ENCODE results near the gene VPS13D. TPM values are rescaled to one million over a fixed set of nuclear protein-coding genes. Genes with fewer than 3 reads are reported as not detected.

VPS13D gene
- total RNA-seq, 1 experiment from 2014 or later = 33.1 TPM

- ATAC-seq = peak; percentile 91
- BruUV-seq (replicated peaks) = no TSS peak
- TF ChIP-seq SIN3A (IDR thresholded peaks at IDR 0.05; ENCODE audit: borderline replicate concordance, insufficient read depth, low read depth, low read length) = peak; percentile 79; the same call in 1 of the 2 replicates
- no peak for TF ChIP-seq CTCF (IDR thresholded peaks at IDR 0.05)
- peak; percentile 98 for TF ChIP-seq TCF7L2 (IDR thresholded peaks at IDR 0.05; ENCODE audit: low read depth, low read length)
- TF ChIP-seq POLR2AphosphoS5 (IDR thresholded peaks at IDR 0.05; ENCODE audit: low read depth, low read length) = peak; percentile 97
- TF ChIP-seq REST (IDR thresholded peaks at IDR 0.05; ENCODE audit: insufficient read depth in 1 of 2, low read depth in 2 of 2, low read length in 1 of 2) = 0 out of 4 replicates have a peak, but pooled peaks of 1 of the 2 experiments have one; percentile 46
- CTCF ChIA-PET = no interaction called here
- H3K27ac ChIP-seq (ENCODE audit: low read length) = peak overlapping the region; percentile 99
- no peaks in the 10 kb centered on the region for H3K27me3 ChIP-seq (ENCODE audit: control insufficient read depth, insufficient read depth, low read length)
- peak; percentile 78 for DNase-seq (ENCODE audit: low read depth, low spot score)
- POLR2A ChIA-PET = interaction anchor here (0.5 kb wide), 2 partner anchors 53 to 1271 kb away, joined by 3 to 8 read pairs; no protein-coding TSS in a partner anchor
- H3K4me1 ChIP-seq (ENCODE audit: control insufficient read depth, insufficient read depth, low read length) = peaks cover 64% of the 10 kb centered on the region
- intact Hi-C loops (cut with micrococcal nuclease; ENCODE audit: unreplicated experiment) (loop anchor here (5.0 kb wide), 1 partner anchor 179 kb away; no protein-coding TSS in a partner anchor), in situ Hi-C loops (cut with HindIII; ENCODE audit: low pct_unique_long_range_greater_than_20kb, low sequenced_read_pairs) (no loop called here)
- no peaks in the 10 kb centered on the region for H3K36me3 ChIP-seq (ENCODE audit: control insufficient read depth, insufficient read depth, low read length)
- H3K4me3 ChIP-seq (ENCODE audit: low read depth in 2 of 2, low read length in 2 of 2) = no peak overlapping the region
- H3K9me3 ChIP-seq (ENCODE audit: control insufficient read depth, insufficient read depth, low read depth, low read length) = peaks cover 27% of the 10 kb centered on the region; the same call in 1 of the 2 replicates
These were observed 248.2 kb downstream of the VPS13D start for GRCh38 chr1:12477936-12478611.

GRCh38 chr1:12478612-12478985 lies 248.8 kb downstream of the VPS13D start:
- H3K4me1 ChIP-seq (ENCODE audit: control insufficient read depth, insufficient read depth, low read length) = peaks cover 64% of the 10 kb centered on the region
- POLR2A ChIA-PET = interaction anchor here (0.5 kb wide), 2 partner anchors 52 to 1271 kb away, joined by 3 to 8 read pairs; no protein-coding TSS in a partner anchor
- DNase-seq (ENCODE audit: low read depth, low spot score) (no peak), ATAC-seq (peak; percentile 48)
- intact Hi-C loops (cut with micrococcal nuclease; ENCODE audit: unreplicated experiment) = loop anchor here (5.0 kb wide), 1 partner anchor 179 kb away; no protein-coding TSS in a partner anchor
- peak overlapping the region; percentile 99 for H3K27ac ChIP-seq (ENCODE audit: low read length)
- TF ChIP-seq POLR2AphosphoS5 (IDR thresholded peaks at IDR 0.05; ENCODE audit: low read depth, low read length) = no peak
- no peak for TF ChIP-seq CTCF (IDR thresholded peaks at IDR 0.05)
- no peak for TF ChIP-seq REST (IDR thresholded peaks at IDR 0.05; ENCODE audit: insufficient read depth in 1 of 2, low read depth in 2 of 2, low read length in 1 of 2)
- no peak for TF ChIP-seq SIN3A (IDR thresholded peaks at IDR 0.05; ENCODE audit: borderline replicate concordance, insufficient read depth, low read depth, low read length)
- TF ChIP-seq TCF7L2 (IDR thresholded peaks at IDR 0.05; ENCODE audit: low read depth, low read length) = no peak
- peaks cover 22% of the 10 kb centered on the region; the same call in 1 of the 2 replicates for H3K9me3 ChIP-seq (ENCODE audit: control insufficient read depth, insufficient read depth, low read depth, low read length)
- no peaks in the 10 kb centered on the region for H3K36me3 ChIP-seq (ENCODE audit: control insufficient read depth, insufficient read depth, low read length)
- in situ Hi-C loops (cut with HindIII; ENCODE audit: low pct_unique_long_range_greater_than_20kb, low sequenced_read_pairs) = no loop called here
- H3K27me3 ChIP-seq (ENCODE audit: control insufficient read depth, insufficient read depth, low read length) = no peaks in the 10 kb centered on the region
- no peak overlapping the region for H3K4me3 ChIP-seq (ENCODE audit: low read depth in 2 of 2, low read length in 2 of 2)
- no TSS peak for BruUV-seq (replicated peaks)
- CTCF ChIA-PET = interaction anchor here (0.7 kb wide), 1 partner anchor 21 kb away, joined by 3 read pairs; no protein-coding TSS in a partner anchor

Measured in Panc1 (cell line).